ENCODE measurements around the gene IL4I1.

IL4I1 gene

DNA sequence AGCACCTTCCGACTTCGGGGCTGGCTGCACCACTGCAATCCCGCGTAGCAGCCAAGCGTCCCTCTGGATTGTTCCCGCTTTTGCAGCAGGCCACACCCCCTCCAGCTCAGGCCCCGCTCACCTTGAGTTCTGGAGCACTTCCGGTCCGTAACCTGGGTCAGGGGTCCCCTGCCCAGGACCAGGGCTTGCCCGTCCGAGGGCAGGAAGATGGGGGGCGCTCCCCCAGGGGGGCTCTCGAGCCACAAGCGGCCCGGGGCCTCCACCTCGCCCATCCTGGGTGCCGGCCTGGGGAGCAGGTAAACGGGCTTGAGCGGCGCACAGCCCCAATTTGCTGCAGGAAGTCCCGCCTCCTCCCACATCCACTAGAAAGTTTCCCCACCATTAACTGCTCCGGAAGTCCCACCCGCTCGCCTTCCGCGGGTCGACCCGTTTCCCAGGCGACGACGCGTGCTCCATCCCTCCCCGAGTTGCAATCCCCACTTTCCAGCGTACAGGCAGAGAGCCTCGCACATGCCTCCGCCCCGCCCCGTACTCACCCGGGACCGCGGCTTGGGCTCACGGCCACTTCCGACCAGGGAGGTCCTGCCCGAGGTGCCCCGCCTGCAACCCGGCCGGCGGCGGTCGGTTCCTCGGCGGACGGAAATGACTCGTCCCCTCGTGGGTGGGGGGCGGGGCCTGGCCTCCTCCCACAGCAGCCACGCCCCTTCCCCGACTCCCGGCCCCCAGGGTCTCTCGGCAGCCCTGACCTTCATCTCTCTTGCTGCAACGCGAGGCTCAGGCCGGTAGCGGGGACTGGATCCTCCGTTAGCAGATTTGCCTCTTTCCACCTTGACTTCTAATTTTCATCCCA is 29.5 kb downstream of the IL4I1 start, which contains the start of gene PNKP:
TSS of gene PNKP (minus strand) at position 644 of the 850 bp plus-strand sequence. CDS start at position 272, 372 bp downstream.
- peak; percentile 33 to 99 (median 93) for DNase-seq

DNA sequence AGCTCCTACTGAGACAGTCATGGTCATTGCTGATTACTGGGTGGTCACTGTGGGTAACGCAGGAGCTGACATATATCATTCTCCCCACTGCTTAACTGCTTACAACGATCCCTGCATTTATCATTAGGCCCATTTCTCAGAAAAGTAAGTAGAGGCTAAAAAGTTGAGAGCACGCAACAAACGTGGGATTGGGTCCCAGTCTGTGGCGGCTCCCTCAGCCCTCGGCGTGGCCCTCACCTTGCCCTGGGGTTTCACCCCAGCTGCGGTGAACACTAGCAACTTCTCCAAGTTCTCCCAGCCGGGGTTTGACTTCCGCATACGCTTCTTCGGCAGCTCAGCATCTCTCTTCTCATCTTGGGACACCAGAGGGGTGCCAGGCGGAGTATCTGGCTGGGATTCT is 31.8 kb downstream of the IL4I1 start:
- DNase-seq = no peak

DNA sequence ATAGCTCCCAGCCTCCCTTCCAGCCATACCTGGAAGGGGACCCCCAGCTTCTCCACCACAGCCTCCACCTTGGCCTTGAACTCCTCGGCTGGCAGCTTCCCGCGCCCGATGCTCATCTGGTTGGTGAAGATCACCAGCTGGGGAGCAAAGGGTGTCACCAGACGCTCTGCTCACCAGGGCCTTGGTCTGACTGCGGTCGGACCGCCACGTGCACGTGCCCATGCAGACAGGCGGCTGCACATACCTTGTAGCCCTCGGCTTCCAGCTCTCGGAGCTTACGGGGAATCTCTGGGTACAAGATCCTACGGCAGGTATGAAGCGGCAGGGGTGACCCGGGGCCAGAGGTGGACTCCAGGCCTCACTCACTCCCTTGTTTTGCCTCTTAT is 32.8 kb downstream of the IL4I1 start:
- no peak for DNase-seq

DNA sequence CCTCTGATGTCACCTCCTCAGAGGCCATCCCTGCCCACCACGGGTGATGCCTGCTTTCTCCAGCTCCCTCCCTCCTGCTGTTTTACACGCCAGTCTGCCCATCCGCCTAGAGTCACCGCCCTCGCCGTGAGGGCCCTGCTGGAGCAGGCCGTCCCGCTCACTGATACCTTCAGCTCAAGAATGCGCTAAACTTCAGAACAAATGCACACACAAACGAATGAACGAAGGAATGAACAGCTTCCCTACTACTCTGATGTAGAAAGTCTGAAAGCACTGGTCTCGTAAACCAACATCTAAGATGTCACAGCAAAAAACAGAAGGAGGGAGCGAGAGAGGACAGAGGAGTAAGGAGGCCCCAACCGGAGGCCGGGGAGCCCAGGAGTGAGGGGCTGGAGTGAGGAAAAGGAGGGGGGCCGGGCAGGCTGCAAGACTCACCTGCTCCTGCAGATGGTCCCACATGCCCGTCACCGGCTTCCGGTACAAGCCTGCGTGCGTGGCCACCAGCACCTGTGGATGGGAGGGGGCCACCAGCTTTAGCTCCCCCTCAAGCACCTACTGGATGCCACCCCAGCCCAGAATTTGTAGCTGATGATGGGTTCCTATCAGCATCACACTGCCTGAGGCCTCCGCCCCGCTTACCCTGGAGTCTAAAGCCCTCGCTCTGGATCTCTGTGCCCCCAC is 33.3 kb downstream of the IL4I1 start:
- DNase-seq = no peak

DNA sequence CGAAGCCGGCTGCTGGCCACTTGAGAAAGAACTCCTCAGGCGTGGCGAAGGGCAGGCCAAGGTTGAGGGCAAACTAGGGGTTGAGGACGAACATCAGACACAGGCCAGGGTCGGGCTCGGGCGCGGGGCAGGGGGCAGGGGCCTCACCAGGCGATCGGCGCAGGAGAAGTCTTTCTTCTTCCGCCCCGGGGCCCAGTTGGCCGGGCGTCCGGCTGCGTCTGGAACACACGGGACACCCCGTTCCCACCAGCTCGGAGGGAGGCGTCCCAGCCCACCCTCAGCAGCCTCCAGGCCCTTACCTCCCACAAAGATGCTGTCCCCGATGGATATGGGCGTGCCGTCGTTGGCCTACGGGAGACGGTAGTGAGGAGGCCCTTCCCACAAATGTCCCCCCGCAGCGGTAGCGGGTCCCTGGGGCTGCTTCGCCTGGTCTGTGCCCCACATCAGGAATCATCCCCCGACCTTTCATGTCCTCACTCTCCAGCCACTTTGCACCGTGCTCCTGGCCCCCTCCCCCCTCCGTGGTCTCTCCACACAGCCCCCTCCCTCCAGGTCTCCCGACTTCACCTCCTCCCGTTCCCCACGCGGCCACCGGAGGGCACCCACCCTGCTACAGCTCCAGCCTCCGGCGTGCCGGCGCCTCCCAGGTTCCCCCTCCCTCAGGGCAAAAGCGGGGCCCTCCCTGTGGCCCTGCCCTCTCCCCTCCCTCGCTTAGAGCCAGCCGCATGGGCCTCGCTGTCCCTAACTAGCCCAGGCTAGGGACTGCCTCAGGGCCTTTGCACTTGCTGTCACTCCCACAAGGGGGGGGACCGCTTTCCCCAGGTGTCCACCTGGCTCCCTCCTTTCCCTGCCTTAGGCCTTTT is 34.1 kb downstream of the IL4I1 start:
- no peak for DNase-seq

DNA sequence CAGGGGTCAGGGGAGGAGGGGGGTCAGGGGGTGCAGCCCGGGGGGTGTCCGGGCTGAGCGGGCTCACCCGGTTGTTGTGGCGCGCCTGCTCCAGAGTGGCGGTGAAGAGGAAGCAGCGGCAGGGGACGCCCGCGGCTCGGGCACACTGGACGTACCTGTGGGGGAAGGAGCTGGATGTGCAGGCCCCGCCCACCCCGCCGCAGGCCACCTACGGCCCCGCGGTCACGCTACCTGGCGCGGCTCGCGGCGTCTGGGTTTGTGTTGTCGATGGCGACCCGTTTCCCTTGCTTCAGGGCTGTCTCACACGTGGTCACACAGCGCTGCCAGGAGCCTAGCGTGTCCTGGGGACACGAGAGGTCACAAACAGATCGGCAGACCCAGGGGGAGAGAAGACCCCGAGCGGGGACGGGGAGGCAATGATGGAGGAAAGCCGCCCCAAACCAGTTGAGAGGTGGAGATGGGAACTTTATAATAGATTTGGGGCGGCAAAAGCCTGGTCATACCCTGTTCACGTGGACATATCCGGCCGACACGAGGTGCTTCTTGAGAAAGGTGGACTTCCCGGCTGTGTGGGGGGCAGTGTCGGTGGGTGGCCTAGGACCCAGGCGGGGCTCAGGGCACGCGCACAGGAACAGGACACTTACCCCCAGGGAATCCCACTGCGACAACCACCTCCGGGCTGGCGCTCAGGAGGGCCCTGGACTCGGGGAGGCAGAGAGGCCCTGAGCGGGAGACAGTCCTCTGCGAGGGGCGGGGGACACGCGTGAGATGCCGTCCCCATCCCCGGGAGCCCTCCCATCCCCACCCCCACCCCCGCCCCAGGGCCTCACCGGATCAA is 34.9 kb downstream of the IL4I1 start:
- no peak for DNase-seq

DNA sequence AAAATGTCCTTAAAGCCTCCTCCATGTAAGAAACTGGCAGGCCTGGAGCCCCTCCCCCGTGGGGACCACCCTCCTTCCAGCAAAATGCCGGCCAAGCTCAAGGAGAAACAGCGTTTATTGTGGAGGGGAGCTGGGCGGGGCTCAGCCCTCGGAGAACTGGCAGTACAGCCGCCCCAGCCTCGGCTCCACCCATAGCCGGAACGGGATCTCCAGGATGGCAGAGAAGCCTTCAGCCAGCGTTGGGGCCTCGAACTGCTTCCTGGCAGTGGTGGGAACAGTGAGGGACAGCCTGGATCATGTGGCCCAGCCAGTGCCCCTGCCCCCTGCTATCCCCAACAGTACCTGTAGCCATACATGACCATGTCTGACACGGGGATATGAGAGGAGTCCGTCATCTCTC is 35.6 kb downstream of the IL4I1 start:
- peak in 6 of 58 donors; percentile 13 to 49 (median 22) for DNase-seq

DNA sequence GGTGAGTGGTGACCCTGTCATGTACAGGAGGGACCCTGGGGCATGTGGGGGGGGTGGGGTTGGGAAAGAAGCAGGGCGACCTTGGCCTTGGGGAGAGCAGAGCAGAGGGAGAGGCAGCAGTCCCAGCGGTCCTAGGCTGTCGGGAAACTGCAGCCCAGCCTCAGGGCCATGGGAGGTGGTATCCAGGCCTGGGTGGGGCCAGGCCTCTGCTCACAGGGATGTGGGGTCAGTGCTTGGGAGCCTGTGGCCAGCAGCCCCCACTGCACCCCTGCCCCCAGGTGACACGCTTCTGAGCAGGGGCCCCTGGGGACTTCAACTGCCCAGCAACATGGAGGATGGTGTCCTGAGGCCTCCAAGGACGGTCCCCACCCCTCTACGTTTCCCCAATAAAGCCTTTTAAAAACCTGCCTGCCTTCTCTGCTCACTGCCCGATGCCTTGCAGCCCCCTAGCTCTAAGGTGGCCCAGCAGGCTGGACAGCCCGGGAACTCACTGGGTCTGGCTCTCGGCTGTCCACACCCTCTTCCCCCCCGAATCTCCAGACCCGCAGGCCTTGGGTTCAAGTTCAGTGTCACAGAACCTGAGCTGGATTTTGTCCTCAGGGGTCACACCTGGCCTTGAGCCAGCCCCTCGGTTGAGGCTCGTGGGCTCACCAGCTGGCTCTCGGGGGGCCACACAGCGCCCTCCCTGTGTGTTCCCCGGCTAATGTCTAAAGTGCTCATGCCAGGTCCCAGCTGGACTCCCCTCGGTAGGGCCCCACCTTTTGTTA is 36.2 kb downstream of the IL4I1 start:
- DNase-seq = no peak

DNA sequence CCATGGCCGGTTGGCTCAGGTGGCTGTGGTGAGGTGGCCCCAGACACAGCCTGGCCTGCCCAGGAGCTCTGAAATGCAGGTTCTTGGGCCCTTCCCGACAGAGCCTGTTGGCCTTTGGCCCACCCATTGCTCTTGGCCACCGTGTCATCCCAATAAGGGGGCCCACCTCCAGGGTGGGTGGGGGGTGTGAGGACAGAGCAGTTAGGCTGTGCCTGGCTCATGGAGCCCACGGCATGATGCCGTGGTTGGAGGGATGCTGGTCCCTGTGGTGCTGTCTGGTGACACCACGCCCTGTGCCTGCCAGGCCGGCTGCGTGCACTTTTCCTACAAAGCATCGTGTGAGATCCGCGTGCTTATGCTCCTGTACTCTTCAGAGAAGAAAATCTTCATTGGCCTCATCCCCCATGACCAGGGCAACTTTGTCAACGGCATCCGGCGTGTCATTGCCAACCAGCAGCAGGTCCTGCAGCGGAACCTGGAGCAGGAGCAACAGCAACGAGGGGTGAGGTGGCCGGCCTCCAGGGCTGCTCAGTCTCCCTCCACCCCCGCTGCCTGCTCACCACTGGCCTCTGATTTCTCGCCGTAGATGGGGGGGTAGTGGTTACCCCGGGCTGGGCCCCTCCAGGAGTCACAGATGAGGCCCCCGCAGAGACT is 36.9 kb downstream of the IL4I1 start:
- no peak for DNase-seq

DNA sequence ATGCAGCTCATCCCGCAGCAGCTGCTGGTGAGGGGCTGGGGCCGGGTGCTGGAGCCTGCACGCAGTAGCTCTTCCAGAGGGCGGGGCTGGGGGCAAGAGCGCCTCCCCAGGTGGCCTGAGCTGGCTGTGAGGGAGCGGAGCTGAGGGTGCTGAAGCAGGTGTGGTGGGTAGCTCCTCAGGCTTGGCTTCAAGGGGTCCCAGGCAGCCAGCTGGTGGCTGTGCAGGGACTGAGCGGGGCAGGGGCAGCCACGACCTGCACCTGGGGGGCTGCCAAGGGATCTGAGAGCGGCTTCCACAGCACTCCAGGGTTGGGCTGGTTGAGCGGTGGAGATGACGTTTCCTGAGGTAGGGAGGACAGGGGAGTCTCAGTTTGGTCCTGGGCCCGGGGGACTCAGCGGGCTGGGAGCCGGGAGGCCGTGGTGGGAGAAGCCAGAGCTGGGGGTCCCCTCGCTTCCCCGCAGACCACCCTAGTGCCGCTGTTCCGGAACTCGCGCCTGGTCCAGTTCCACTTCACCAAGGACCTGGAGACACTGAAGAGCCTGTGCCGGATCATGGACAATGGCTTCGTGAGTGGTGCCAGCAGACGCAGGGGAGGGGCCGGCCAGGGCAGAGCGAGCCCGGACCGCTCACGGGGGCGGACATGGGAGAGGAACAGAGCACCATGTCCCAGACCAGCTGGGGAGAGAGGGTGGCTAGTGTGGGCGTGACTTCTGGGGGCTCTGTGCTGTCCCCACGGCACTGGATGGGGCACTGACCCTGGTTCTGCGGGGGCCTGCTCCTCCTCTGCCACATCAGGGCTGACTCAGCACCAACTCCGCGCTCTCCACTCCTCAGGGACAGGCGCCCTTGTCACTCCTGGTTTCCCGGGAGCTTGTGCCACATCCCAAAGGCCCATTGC is 38.4 kb downstream of the IL4I1 start:
- DNase-seq = peak in 38 of 58 donors; percentile 13 to 62 (median 35)

DNA sequence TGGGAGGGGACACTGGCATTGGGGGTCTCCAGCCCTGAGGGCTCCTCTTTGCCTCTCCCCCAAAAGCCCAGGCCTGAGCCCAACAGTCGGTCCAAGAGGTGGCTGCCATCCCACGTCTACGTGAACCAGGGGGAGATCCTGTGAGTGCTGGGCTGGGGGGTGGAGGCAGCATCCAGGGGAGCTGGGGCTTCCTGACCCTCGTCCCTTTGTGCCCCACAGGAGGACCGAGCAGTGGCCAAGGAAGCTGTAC is 38.9 kb downstream of the IL4I1 start:
- DNase-seq = no peak

DNA sequence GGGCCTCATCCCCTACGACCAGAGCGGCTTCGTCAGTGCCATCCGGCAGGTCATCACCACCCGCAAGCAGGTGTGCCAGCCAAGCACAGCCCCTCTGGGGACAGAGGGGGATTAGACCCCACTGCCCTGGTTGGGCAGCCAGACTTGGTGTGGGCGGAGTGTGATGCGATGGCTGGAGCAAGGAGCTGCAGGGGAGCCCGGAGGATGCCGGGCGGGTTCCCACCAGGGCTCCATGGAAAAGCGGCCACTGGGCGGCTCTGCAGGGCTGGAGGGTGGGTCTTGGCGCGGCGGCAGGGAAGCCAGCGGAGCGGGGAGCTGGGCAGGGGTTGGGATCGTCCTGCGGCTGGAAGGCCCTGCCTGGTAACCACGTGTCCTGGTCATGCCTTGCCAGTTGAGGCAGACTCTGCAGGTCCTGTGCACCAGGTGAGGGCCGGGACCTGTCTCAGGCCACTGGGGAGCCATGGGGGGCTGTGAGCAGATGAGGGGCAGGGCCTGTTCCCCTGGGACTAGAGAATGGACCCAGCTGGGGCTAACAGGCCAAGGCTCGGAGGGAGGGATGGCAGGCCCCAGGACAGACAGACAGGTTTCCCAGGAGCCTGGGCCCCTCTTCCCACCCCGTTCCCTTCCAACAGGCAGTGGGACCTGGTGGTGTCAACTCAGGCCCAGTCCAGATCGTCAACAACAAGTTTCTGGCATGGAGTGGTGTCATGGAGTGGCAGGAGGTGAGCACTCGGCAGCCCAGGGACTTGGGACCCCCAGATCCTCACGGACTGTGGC is 39.4 kb downstream of the IL4I1 start:
- no peak for DNase-seq

DNA sequence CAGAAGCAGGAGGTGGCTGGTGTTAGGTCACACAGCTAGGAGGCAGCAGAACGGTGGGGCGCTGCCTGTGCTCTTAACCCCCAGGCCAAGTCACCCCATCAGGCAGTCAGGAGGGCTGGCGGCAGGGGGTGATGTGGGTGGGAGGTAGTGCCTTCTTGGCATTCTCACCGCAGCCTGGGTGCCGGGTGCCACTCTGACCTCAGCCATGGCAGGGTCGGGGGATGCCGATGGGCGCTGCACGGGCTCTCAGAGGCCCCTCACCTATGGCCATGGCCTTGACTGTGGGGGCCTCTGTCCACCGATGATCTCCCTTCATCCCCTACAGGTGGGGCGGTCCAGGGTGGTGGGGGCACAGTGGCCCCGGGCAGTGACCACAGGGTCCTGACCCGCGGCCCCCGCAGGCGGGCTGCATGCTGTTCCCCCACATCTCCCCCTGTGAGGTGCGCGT is 40.1 kb downstream of the IL4I1 start:
- DNase-seq = no peak

DNA sequence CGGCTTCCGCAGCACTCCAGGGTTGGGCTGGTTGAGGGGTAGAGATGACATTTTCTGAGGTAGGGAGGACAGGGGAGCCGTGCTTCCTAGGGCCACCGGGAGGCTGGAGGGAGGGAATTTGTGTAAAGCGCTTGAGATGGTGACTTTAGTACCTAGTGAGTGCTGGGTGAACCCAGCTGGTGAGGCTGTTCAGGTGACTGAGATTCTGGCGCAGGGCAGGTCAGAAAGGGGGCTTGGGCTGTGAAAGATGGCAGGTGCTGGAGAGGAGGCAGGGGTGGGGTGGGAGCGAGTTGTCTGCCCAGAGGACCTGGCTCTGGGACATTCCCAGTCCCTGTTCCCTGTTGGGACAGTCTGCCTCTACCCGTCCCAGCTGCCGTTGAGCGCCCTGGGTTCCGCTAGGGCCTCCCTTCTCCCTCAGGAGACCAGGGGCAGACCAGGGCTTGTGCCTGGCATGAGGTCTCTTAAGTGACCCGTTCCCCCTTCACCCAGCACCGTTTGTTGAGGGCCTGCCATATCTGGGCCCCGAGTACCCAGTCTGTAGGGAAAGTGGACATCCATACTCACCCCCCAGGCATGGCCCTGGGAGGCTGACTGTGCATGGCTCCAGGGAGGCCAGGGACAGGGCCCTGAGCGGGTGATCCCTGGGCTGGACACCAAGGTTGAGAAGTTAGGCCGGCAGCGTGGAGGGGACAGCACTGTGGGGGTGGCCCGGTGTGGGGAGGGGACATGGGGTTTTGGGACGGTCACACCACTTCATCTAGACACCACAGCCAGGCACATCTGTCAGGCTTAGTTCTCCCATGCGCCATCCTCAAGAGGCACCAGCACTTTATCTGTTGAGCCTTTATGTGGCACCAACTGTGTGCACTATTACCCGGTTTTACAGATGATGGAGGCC is 40.8 kb downstream of the IL4I1 start:
- no peak for DNase-seq

DNA sequence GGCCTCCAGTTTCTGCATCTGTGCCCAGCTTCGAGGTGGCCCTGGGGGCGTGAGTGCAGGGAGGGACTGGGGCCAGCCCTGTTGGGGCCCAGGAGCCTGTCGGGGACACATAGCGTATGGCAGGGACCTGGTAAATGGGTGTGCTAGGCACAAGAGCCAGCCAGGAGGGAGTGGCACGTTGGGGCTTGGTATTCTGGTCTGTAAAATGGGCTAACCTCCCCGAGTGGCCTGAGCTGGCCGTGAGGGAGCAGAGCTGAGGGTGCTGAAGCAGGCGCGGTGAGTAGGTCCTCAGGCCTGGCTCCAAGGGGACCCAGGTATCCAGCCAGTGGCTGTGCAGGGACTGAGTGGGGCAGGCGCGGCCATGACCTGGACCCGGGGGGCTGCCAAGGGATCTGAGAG is 41.4 kb downstream of the IL4I1 start:
- DNase-seq = no peak

DNA sequence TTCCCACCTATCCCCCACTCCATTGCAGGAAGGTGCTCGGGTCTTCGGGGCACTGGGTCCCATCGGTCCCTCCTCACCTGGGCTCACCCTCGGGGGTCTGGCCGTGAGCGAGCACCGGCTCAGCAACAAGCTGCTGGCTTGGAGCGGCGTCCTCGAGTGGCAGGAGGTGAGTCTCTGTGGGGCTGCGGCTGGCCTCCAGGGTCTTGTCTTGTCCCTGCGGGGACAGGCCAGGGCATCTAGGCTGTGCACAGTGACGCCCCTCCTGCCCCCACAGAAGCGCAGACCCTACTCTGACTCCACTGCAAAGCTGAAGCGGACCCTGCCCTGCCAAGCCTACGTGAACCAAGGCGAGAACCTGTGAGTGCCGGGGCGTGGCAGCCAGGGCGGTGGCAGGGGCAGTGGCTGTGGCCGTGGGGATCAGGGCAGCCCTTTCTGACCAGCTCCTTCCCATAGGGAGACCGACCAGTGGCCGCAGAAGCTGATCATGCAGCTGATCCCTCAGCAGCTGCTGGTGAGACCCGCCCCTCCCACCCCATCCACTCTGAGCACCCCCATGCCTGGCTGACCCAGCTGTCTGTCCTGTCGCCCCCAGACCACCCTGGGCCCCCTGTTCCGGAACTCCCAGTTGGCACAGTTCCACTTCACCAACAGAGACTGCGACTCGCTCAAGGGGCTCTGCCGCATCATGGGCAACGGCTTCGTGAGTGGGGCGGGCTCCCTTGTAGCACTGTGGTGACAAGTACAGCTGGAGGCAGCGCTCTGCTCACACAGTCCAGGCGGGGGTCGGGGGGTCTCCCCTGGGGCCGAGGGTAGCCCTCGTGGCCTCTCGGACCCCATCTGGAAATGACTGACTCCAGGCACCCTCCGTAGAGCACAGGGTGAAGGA is 42.1 kb downstream of the IL4I1 start:
- DNase-seq = no peak

Measured in anterior cingulate cortex (tissue), 58 donors.